GM10847 (cell line): Measurements from ENCODE around the gene SRCIN1.

Source experiments
- POLR2A ChIP-seq: IDR thresholded peaks from 2 replicates; pipeline ENCODE4 v1.6.1; 2011; ENCODE audit not compliant: insufficient read length; ENCODE audit errors: extremely low read depth

The SRCIN1 gene

DNA sequence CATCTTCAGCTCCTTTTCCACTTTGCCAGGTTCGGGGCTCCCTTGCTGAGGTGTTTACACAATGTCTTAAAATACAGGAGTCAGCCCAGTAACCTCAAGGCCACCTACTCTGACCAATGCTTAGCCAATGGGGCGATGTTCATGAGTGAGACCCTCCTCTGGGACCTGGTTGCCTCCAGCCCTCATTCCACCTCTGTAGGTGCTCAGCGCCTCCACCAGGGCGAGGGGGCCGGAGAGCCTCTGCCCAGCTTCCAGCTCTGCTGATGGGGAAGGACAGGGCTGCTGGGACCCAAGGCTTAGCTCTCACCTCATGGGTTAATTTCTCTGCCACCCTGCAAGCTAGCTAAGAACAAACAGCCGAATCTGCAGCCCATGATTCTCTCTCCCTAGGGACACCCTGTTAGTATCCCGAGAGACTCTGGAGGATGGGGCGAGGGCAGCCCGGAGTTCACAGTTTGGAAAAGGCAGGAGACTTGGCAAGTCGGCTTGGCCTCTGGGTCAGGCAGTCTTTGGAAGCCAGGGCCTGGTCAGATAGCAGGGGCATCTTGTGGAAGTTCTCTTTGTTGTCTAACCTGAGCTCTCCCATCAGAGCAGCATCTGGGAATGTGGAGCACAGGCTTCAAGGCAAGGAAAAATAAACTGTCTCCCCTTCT is 16.2 kb downstream of the SRCIN1 start:
- no peak for TF ChIP-seq POLR2A

DNA sequence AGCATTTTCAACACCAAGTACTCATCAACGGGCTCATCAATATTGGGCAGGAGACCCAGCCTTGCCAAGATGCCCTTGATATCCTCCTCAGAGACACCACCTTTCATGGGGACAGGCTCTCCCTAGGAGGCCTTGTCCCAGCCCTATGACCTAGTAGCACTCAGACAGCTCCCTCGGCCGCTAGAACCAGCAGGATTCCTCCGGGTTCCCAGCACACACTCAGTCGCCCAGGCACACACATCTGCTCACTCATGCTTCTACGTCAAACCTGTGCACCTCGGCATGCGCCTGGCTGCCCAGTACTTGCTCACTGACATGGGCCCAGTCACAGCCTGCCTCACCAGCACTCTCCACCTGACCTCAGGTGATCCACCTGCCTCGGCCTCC is 17.0 kb downstream of the SRCIN1 start:
- TF ChIP-seq POLR2A, result no peak

DNA sequence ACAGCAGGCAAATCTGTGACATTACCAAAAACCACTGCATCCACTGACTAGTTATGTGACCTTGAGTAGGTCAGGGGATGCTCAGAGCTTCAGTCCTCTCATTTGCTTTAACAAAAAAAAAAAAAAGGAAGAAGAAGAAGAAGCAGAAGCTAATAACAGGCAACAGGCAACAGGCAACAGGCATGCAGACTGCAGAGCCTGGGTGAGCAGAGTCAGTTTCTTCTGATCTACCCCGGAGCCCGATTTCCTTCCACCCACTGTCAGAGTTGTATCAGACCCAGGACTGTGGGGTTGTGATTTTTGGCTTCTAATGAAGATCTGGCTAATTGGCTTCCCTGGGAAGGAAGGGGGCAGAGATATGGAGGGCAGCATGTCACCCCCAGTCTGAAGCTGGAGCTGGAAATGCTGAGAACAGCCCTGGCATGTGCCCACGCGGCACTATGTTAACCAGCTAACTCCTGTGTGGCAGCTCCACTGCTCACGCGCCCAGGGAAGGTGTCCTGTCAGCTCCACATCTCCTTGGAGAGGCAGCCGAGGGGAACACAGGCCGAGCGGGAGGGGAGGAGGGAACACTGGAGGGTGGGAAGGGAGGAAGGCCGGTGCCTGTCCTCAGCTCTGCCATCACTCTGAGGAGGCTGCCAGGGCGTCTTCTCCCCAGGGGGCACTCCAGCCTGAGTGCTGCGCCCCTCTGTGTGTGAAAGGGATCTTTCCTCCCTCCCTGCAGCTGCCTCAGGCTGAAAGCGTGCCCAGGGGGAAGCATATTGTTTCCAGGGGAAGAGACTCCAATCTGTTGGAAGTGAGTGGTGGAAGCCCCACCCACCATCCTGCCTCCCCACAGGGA is 17.6 kb downstream of the SRCIN1 start:
- no peak for TF ChIP-seq POLR2A

DNA sequence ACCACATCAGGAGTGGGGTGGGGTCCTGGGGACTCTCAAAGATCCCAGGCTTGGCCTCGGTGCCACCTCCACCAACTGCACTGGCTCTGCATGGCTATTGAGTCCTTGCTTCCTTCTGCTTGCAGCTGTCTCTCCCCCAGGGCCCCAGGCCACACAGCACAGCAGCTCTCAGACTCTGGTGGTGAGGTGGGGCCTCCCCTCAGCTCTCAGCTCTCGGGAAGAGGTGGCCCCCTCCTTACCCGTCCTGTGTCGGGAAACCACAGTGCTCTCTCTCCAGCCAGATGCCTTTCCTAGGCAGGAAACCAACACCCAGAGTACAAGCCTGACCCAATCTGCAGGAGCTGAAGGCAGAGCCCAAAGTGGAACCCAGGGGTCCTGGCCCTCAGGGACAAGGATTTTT is 18.5 kb downstream of the SRCIN1 start:
- TF ChIP-seq POLR2A, result no peak

DNA sequence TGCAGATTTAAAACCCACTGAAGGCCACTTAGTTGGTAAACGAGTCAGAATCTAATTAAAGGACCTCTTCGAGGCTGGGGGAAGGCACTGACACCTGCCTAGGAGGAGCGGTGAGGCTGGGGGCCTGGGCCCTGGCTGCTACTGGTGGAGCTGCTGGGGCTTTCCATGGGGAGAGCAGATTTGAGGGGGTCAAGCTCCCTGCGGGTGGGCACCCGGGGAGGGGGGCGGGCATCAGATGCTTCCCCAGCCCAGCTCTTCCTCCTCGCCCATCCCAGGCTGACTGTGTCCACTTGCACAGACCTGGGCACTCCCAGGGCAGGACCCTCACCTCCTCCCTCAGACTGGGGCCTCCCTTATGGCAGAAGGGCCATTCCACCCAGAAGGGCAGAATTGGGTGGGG is 19.0 kb downstream of the SRCIN1 start:
- no peak for TF ChIP-seq POLR2A

DNA sequence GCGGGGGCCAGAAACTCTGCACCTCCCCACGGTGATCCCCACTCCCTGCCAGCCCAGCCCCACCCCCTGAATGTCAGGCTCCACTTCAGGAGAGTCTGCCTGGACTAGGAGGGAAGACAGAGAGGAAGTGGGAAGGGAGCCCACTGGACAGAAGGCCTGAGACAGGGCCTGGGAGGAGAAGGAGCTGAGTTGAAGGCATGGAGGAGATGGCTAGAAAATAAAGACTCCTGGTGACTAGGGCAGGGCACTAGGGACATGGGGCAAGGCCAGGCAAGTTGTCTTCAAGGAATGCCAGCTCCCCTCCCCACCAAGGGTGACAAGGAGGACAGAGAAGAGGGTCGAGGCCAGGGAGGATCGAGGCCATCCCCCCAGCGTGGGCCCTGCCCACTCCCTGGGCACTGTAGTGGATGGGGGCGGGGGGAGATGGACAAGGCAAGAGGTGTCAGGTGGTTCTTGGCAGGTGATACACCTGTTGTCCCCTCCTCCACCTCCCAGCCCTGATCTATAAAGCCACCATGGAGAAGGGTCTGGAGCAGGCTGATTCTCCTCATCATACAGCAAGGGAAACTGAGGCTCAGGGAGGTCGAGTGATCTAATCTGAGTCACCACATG is 19.7 kb downstream of the SRCIN1 start:
- no peak for TF ChIP-seq POLR2A

- TF ChIP-seq POLR2A, result no peak
These were observed 20.5 kb downstream of the SRCIN1 start for GRCh38 chr17:38585056-38585917.

GRCh38 chr17:38584350-38584925 is 21.3 kb downstream of the SRCIN1 start:
- no peak for TF ChIP-seq POLR2A

- TF ChIP-seq POLR2A, result no peak
These were observed 21.9 kb downstream of the SRCIN1 start for GRCh38 chr17:38583828-38584349.

DNA sequence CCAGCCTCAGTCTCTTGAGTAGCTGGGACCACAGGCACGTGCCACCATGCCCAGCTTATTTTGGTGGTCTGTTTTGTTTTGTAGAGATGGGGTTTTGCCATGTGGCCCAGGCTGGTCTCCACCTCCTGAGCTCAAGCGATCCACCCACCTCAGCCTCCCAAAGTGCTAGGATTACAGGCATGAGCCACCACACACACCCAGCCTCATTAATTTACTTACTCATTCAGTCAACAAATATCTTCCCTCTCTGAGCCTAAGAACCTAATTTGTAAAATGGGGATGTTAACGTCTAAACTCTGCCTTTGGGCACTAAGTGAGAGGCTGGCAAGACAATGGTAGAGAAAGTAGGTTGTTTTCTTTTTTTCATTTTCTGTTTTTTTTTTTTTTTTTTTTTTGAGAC is 22.6 kb downstream of the SRCIN1 start:
- TF ChIP-seq POLR2A, result no peak

DNA sequence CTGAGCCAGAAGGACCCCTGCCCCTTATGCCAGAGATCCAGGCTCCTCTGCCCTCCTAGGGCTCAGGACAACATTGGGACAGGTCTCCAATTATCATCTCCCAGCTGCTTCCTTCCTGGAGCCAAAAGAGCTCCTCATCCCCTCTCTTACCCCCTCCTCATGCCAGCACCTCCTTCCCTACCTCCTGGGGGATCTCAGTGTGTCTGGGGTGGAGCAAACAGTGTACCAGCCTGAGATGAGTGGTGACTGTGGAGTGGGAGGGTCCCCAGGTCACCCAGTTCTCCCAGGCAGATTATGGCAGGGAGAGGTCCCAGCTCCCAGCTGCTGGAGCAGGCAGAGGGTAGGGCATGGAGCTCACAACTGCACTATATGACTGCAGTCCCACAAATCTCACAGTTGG is 23.7 kb downstream of the SRCIN1 start:
- no peak for TF ChIP-seq POLR2A

- TF ChIP-seq POLR2A, result no peak
These were observed 25.8 kb downstream of the SRCIN1 start for GRCh38 chr17:38579934-38580333.

DNA sequence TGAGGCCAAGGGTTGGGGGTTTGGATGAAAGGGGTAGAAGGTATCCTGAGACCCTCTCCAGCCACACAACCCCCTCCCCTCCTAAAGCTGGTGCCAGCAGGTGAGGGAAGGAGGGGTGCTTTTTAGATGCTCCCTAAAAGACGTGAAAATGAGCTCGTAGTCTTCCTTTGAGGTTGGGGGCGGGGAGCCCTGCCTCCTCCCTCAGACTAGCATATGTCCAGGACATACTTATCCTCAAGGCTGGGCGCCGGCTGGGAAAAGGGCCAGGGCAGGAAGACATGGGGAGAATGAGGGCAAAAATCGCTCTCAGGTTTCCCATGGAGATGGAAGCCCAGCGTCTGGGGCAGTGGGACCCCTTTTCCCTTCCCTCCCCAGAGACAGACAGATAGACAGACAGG is 26.7 kb downstream of the SRCIN1 start:
- TF ChIP-seq POLR2A, result no peak

DNA sequence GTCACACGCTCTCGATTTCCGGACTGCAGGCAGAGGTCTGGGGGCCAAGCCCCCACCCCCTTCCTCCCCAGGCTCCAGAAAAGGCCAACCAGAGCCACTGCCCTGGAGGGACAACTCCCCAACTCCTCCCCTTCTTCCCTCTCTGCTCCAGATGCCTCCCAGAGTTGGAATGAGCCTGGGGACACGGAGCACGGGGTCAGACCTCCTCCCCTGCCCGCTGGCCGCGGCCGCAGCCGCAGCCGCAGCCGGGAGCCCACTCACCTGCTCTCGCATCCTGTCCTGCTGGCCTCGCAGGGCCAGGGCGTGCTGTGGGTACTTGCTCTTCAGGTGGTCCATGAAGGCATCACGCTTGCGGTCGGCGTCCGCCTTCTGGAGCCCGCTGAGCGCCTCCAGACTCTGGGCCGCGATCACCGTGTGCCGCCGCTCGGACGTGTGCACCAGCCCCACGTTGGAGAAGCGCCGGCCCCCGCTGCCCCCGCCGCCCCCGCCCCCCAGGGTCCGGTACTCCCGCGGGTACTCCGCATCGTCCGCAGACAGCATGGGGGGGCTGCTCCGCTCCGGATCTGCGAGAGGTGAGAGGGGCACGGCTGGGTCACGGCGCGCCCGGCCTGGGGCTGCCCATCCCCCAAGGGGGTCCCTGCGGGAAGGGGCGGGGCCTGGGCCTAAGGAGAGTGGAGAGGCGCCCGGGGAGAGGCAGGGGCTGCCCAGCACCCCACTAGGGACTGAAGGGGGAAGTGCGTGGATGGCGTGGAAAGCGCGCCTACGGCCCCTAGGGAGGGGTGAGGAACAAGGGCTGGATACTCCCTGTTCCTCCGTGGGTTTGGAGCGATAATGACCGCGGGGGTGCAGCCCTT is 27.3 kb downstream of the SRCIN1 start:
- TF ChIP-seq POLR2A, result no peak
